GM23338 (cell line): ENCODE measurements around the gene GAGE12H. TPM values are rescaled to one million over a fixed set of nuclear protein-coding genes. Genes with fewer than 3 reads are reported as not detected.
"Not testable (repeated sequence)": the region's sequence is repeated elsewhere in the genome, so short reads cannot be mapped to it uniquely, and the experiment has no call there.

ENCODE experiments used
- ATAC-seq: fragments of 200-7000 bp; cut with Tn5 transposase; 3 replicates; pipeline ENCODE4 v1.9.1; 2020
- DNase-seq: peaks from one replicate; pipeline ENCODE4 v3.0.0-alpha.2; 2015; ENCODE audit warnings: low spot score
- H2AFZ ChIP-seq: fragments of 200-600 bp; sonication (generic); 2 replicates; pipeline ENCODE4 v1.8.0; 2016; ENCODE audit warnings: antibody characterized with exemption, mild to moderate bottlenecking, moderate library complexity
- H3F3A ChIP-seq: fragments of 200-600 bp; sonication (generic); replicated peaks from 2 replicates; pipeline ENCODE4 v1.8.0; 2017; ENCODE audit warnings: antibody characterized with exemption, mixed run types, low read depth
- H3K27ac ChIP-seq: fragments of 200-600 bp; sonication (generic); 2 replicates; pipeline ENCODE4 v1.6.1; 2016; ENCODE audit warnings: low read depth
- H3K27me3 ChIP-seq: fragments of 200-600 bp; sonication (generic); 2 replicates; pipeline ENCODE4 v1.8.0; 2016; ENCODE audit warnings: mild to moderate bottlenecking, mixed run types, moderate library complexity; ENCODE audit not compliant: insufficient read depth
- H3K36me3 ChIP-seq: fragments of 200-600 bp; sonication (generic); 2 replicates; pipeline ENCODE4 v1.8.0; 2016; ENCODE audit warnings: mild to moderate bottlenecking; ENCODE audit not compliant: insufficient read depth
- H3K4me1 ChIP-seq: fragments of 200-600 bp; sonication (generic); 2 replicates; pipeline ENCODE4 v1.8.0; 2016; ENCODE audit warnings: mild to moderate bottlenecking, moderate library complexity; ENCODE audit not compliant: insufficient read depth
- H3K4me2 ChIP-seq: fragments of 200-600 bp; sonication (generic); 2 replicates; pipeline ENCODE4 v1.7.1; 2017; ENCODE audit warnings: mixed run types
- H3K4me3 ChIP-seq: fragments of 200-600 bp; sonication (generic); 2 replicates; pipeline ENCODE4 v1.6.1; 2016; ENCODE audit warnings: mixed run types
- H3K79me2 ChIP-seq: fragments of 200-600 bp; sonication (generic); replicated peaks from 2 replicates; pipeline ENCODE4 v1.8.0; 2017; ENCODE audit warnings: mild to moderate bottlenecking; ENCODE audit not compliant: insufficient read depth
- H3K9me2 ChIP-seq: fragments of 200-600 bp; sonication (generic); 2 replicates; pipeline ENCODE4 v1.8.0; 2017; ENCODE audit not compliant: insufficient read depth
- H4K20me1 ChIP-seq: fragments of 200-600 bp; sonication (generic); replicated peaks from 2 replicates; pipeline ENCODE4 v1.8.0; 2017; ENCODE audit warnings: mild to moderate bottlenecking; ENCODE audit not compliant: insufficient read depth
- H3K27ac Mint-ChIP-seq: 2 replicates; pipeline ENCODE4 v1.8.0; 2020; ENCODE audit warnings: inconsistent platforms, mild to moderate bottlenecking, moderate library complexity, mixed read lengths
- H3K27me3 Mint-ChIP-seq: 3 replicates; pipeline ENCODE4 v1.8.0; 2022; ENCODE audit warnings: low read depth, mild to moderate bottlenecking, moderate library complexity, mixed read lengths, inconsistent platforms; ENCODE audit not compliant: insufficient read depth, poor library complexity
- H3K36me3 Mint-ChIP-seq: 3 replicates; pipeline ENCODE4 v1.8.0; 2021; ENCODE audit warnings: low read depth, mild to moderate bottlenecking, inconsistent platforms, moderate library complexity, mixed read lengths
- H3K4me1 Mint-ChIP-seq: 3 replicates; pipeline ENCODE4 v1.8.0; 2020; ENCODE audit warnings: mild to moderate bottlenecking, inconsistent platforms, mixed read lengths
- H3K4me3 Mint-ChIP-seq: 3 replicates; pipeline ENCODE4 v1.8.0; 2021; ENCODE audit warnings: moderate library complexity, mild to moderate bottlenecking, inconsistent platforms, mixed read lengths
- H3K9me3 Mint-ChIP-seq: 3 replicates; pipeline ENCODE4 v1.8.0; 2020; ENCODE audit warnings: moderate library complexity, mild to moderate bottlenecking, inconsistent platforms, mixed read lengths
- long read RNA-seq: library from polyadenylated mRNA; unstranded; transcript quantifications from one replicate; pipeline ENCODE4 v2.0.0, GENCODE V29; 2020; ENCODE audit not compliant: unreplicated experiment
- polyA plus RNA-seq: library from polyadenylated mRNA; unstranded; fragments of >200 nt; fragmentation: Nextera tagmentation; extraction: Ambion mirVana; gene quantifications from 2 replicates; pipeline ENCODE4 v1.2.1, GENCODE V29; 2016
- total RNA-seq: library from RNA; depleted of rRNA; stranded (reverse); fragments of >200 nt; shearing (Covaris generic); gene quantifications from 2 replicates; pipeline ENCODE4 v1.2.3, GENCODE V29; 2014; rRNA removed

GAGE12H gene
- total RNA-seq (not detected in 2 replicates), polyA plus RNA-seq (not detected in 2 replicates)
- long read RNA-seq = 0 reads

GRCh38 chrX:49579649-49580048 is at the start of gene GAGE12H:
TSS of gene GAGE12H (plus strand) at chrX:49579949. CDS start at chrX:49581104, 1,155 bp downstream.
- H2AFZ ChIP-seq, H3K4me3 ChIP-seq, H3K79me2 ChIP-seq, H3K9me2 ChIP-seq, H3K27ac ChIP-seq, H3K36me3 ChIP-seq, H3K4me3 Mint-ChIP-seq, H3K27me3 Mint-ChIP-seq, H3F3A ChIP-seq, H3K27ac Mint-ChIP-seq, H3K4me2 ChIP-seq, ATAC-seq, H4K20me1 ChIP-seq, H3K27me3 ChIP-seq, H3K9me3 Mint-ChIP-seq, H3K4me1 ChIP-seq, H3K36me3 Mint-ChIP-seq, H3K4me1 Mint-ChIP-seq, DNase-seq: not testable (repeated sequence)

GRCh38 chrX:49531877-49532276 is 47.9 kb upstream of the GAGE12H start, which contains the start of gene GAGE12C:
TSS of gene GAGE12C (plus strand) at chrX:49532177. CDS start at chrX:49533332, 1,155 bp downstream.
- H2AFZ ChIP-seq, H4K20me1 ChIP-seq, H3K36me3 Mint-ChIP-seq, H3K4me3 Mint-ChIP-seq, H3K79me2 ChIP-seq, H3K4me2 ChIP-seq, H3K4me3 ChIP-seq, H3K27ac Mint-ChIP-seq, DNase-seq, H3K9me3 Mint-ChIP-seq, H3K4me1 ChIP-seq, H3K36me3 ChIP-seq, H3F3A ChIP-seq, H3K4me1 Mint-ChIP-seq, ATAC-seq, H3K27me3 ChIP-seq, H3K27ac ChIP-seq, H3K9me2 ChIP-seq, H3K27me3 Mint-ChIP-seq: not testable (repeated sequence)

GRCh38 chrX:49541433-49541832 is 38.3 kb upstream of the GAGE12H start, which contains the start of gene GAGE12D:
TSS of gene GAGE12D (plus strand) at chrX:49541733. CDS start at chrX:49542888, 1,155 bp downstream.
- H3K36me3 ChIP-seq, H3K79me2 ChIP-seq, H2AFZ ChIP-seq, H3K4me1 Mint-ChIP-seq, H3K4me2 ChIP-seq, H3K9me3 Mint-ChIP-seq, H3K9me2 ChIP-seq, H3K36me3 Mint-ChIP-seq, ATAC-seq, H3K27me3 Mint-ChIP-seq, H4K20me1 ChIP-seq, H3K4me3 ChIP-seq, H3K27ac ChIP-seq, H3K4me3 Mint-ChIP-seq, H3K27me3 ChIP-seq, H3K4me1 ChIP-seq, DNase-seq, H3K27ac Mint-ChIP-seq, H3F3A ChIP-seq: not testable (repeated sequence)

GRCh38 chrX:49550989-49551388 is 28.8 kb upstream of the GAGE12H start, which contains the start of gene GAGE12E:
TSS of gene GAGE12E (plus strand) at chrX:49551289. CDS start at chrX:49552444, 1,155 bp downstream.
- H3K4me1 Mint-ChIP-seq, H3K27me3 Mint-ChIP-seq, H3K27me3 ChIP-seq, H3K36me3 Mint-ChIP-seq, H3K27ac Mint-ChIP-seq, H3K27ac ChIP-seq, H3F3A ChIP-seq, H3K4me2 ChIP-seq, ATAC-seq, H4K20me1 ChIP-seq, H3K4me1 ChIP-seq, H2AFZ ChIP-seq, DNase-seq, H3K9me3 Mint-ChIP-seq, H3K9me2 ChIP-seq, H3K79me2 ChIP-seq, H3K4me3 Mint-ChIP-seq, H3K36me3 ChIP-seq, H3K4me3 ChIP-seq: not testable (repeated sequence)

GRCh38 chrX:49560542-49560941 is 19.2 kb upstream of the GAGE12H start, which contains the start of gene GAGE12F:
TSS of gene GAGE12F (plus strand) at chrX:49560842. CDS start at chrX:49561997, 1,155 bp downstream.
- not testable (repeated sequence) for H3K9me3 Mint-ChIP-seq, H3K4me3 ChIP-seq, H3K4me1 ChIP-seq, H3F3A ChIP-seq, DNase-seq, H3K4me3 Mint-ChIP-seq, H3K27ac ChIP-seq, H3K79me2 ChIP-seq, H3K27me3 ChIP-seq, ATAC-seq, H3K36me3 Mint-ChIP-seq, H3K27me3 Mint-ChIP-seq, H2AFZ ChIP-seq, H3K36me3 ChIP-seq, H4K20me1 ChIP-seq, H3K27ac Mint-ChIP-seq, H3K4me2 ChIP-seq, H3K9me2 ChIP-seq, H3K4me1 Mint-ChIP-seq

- not testable (repeated sequence) for DNase-seq, H3K27me3 Mint-ChIP-seq, H3K27me3 ChIP-seq, H3K4me2 ChIP-seq, H3K36me3 ChIP-seq, H3K4me3 Mint-ChIP-seq, H3K9me3 Mint-ChIP-seq, H3K36me3 Mint-ChIP-seq, H3K9me2 ChIP-seq, H3K79me2 ChIP-seq, H4K20me1 ChIP-seq, ATAC-seq, H3K27ac ChIP-seq, H3K4me1 Mint-ChIP-seq, H3F3A ChIP-seq, H3K4me1 ChIP-seq, H3K4me3 ChIP-seq, H2AFZ ChIP-seq, H3K27ac Mint-ChIP-seq
Observed at GRCh38 chrX:49568728-49569127, 11.0 kb upstream of the GAGE12H start.

GRCh38 chrX:49569152-49569551 is 10.6 kb upstream of the GAGE12H start:
- H3K27me3 ChIP-seq, H3K27me3 Mint-ChIP-seq, H3K4me3 Mint-ChIP-seq, H3K4me3 ChIP-seq, H3F3A ChIP-seq, H3K36me3 Mint-ChIP-seq, H3K9me3 Mint-ChIP-seq, ATAC-seq, H3K9me2 ChIP-seq, H2AFZ ChIP-seq, H3K4me2 ChIP-seq, H3K79me2 ChIP-seq, H3K27ac ChIP-seq, H3K4me1 ChIP-seq, H3K36me3 ChIP-seq, DNase-seq, H4K20me1 ChIP-seq, H3K4me1 Mint-ChIP-seq, H3K27ac Mint-ChIP-seq: not testable (repeated sequence)
